ENCODE results near the gene TMEM255B. TPM values are rescaled to one million over a fixed set of nuclear protein-coding genes. Genes with fewer than 3 reads are reported as not detected.
"Not testable (repeated sequence)": the region's sequence is repeated elsewhere in the genome, so short reads cannot be mapped to it uniquely, and the experiment has no call there.

The TMEM255B gene
- total RNA-seq, 4 donors from 2014 or later = 2.0 to 4.8 (median 3.4) TPM

- intact Hi-C loops (cut with DNase I; ENCODE audit: low total_unique reads) = no loop called here
- H3K4me3 ChIP-seq (ENCODE audit: low read depth, poor library complexity, severe bottlenecking) = no peak overlapping the region
- 91 to 93% methylated on average over 21 to 22 of the region's 23 CpGs for WGBS, 2 donors
- peak in 1 of 2 donors; percentile 84 for DNase-seq (ENCODE audit: low spot score in 2 of 2)
- TF ChIP-seq POLR2A (IDR thresholded peaks at IDR 0.05) (no peak), CTCF (IDR thresholded peaks at IDR 0.05) (no peak)
Measured at GRCh38 chr13:113794086-113794485, 35.1 kb downstream of the TMEM255B start.

GRCh38 chr13:113794764-113795173, 35.7 kb downstream of the TMEM255B start:
- no peak overlapping the region for H3K4me3 ChIP-seq (ENCODE audit: low read depth, poor library complexity, severe bottlenecking)
- TF ChIP-seq POLR2A (IDR thresholded peaks at IDR 0.05) (no peak), CTCF (IDR thresholded peaks at IDR 0.05) (no peak)
- intact Hi-C loops (cut with DNase I; ENCODE audit: low total_unique reads) = no loop called here
- WGBS, 2 donors = 61 to 75% methylated on average over 24 of the region's 24 CpGs
- DNase-seq (ENCODE audit: low spot score in 2 of 2) = peak in 1 of 2 donors; percentile 82

GRCh38 chr13:113795362-113795761, 36.3 kb downstream of the TMEM255B start:
- H3K4me3 ChIP-seq (ENCODE audit: low read depth, poor library complexity, severe bottlenecking); DNase-seq (ENCODE audit: low spot score in 2 of 2); intact Hi-C loops (cut with DNase I; ENCODE audit: low total_unique reads): not testable (repeated sequence)
- WGBS, 2 donors = 17 to 32% methylated on average over 1 of the region's 1 CpG

- no peak for TF ChIP-seq CTCF (IDR thresholded peaks at IDR 0.05)
- no peak for TF ChIP-seq POLR2A (IDR thresholded peaks at IDR 0.05)
- intact Hi-C loops (cut with DNase I; ENCODE audit: low total_unique reads) = no loop called here
- DNase-seq (ENCODE audit: low spot score in 2 of 2) = peak in 1 of 2 donors; percentile 69
- no peak overlapping the region for H3K4me3 ChIP-seq (ENCODE audit: low read depth, poor library complexity, severe bottlenecking)
- WGBS, 2 donors = 75 to 77% methylated on average over 20 of the region's 20 CpGs
Measured at GRCh38 chr13:113796211-113796963, 37.4 kb downstream of the TMEM255B start.

- TF ChIP-seq POLR2A (IDR thresholded peaks at IDR 0.05) = no peak
- no peak for TF ChIP-seq CTCF (IDR thresholded peaks at IDR 0.05)
- intact Hi-C loops (cut with DNase I; ENCODE audit: low total_unique reads) = no loop called here
- H3K4me3 ChIP-seq (ENCODE audit: low read depth, poor library complexity, severe bottlenecking) = no peak overlapping the region
- peak in 1 of 2 donors; percentile 77 for DNase-seq (ENCODE audit: low spot score in 2 of 2)
- 84 to 90% methylated on average over 23 to 29 of the region's 30 CpGs for WGBS, 2 donors
Measured at GRCh38 chr13:113796964-113797676, 38.1 kb downstream of the TMEM255B start.

- no peak for DNase-seq (ENCODE audit: low spot score in 2 of 2)
- intact Hi-C loops (cut with DNase I; ENCODE audit: low total_unique reads) = no loop called here
- TF ChIP-seq CTCF (IDR thresholded peaks at IDR 0.05) (no peak), POLR2A (IDR thresholded peaks at IDR 0.05) (no peak)
- WGBS, 2 donors = 92% methylated on average over 2 of the region's 2 CpGs
- H3K4me3 ChIP-seq (ENCODE audit: low read depth, poor library complexity, severe bottlenecking) = no peak overlapping the region
Measured at GRCh38 chr13:113798200-113798811, 39.3 kb downstream of the TMEM255B start.
